Mesendoderm (in vitro differentiated cells): ENCODE measurements around the gene C10orf90.

ENCODE experiments used
- DNase-seq: peaks from one replicate; pipeline ENCODE4 v3.0.0; 2013
- H2AK5ac ChIP-seq: 2 replicates; pipeline ENCODE4 v1.6.1; 2013; ENCODE audit warnings: low read length, inconsistent platforms
- H2BK120ac ChIP-seq: 2 replicates; pipeline ENCODE4 v1.6.1; 2013; ENCODE audit warnings: low read depth, mild to moderate bottlenecking, low read length, moderate library complexity, mixed read lengths
- H2BK15ac ChIP-seq: replicated peaks from 2 replicates; pipeline ENCODE4 v1.6.1; 2013; ENCODE audit warnings: low read depth, mild to moderate bottlenecking, moderate library complexity
- H2BK5ac ChIP-seq: 2 replicates; pipeline ENCODE4 v1.6.1; 2013; ENCODE audit warnings: low read length, inconsistent platforms
- H3K18ac ChIP-seq: 2 replicates; pipeline ENCODE4 v1.6.1; 2013; ENCODE audit warnings: mild to moderate bottlenecking, low read length, mixed read lengths
- H3K23ac ChIP-seq: one replicate; pipeline ENCODE4 v1.6.1; 2013; ENCODE audit warnings: low read length
- H3K27ac ChIP-seq: 2 replicates; pipeline ENCODE4 v1.5.1; 2013; ENCODE audit warnings: low read depth, mild to moderate bottlenecking, inconsistent platforms, low read length, moderate library complexity
- H3K27me3 ChIP-seq: 2 replicates; pipeline ENCODE4 v1.6.1; 2013; ENCODE audit warnings: low read length, control low read depth, mild to moderate bottlenecking, inconsistent platforms; ENCODE audit not compliant: insufficient read depth, poor library complexity
- H3K36me3 ChIP-seq: 2 replicates; pipeline ENCODE4 v1.6.1; 2013; ENCODE audit warnings: low read length, inconsistent platforms; ENCODE audit not compliant: control insufficient read depth, insufficient read depth
- H3K4ac ChIP-seq: one replicate; pipeline ENCODE4 v1.6.1; 2013; ENCODE audit warnings: low read depth, mild to moderate bottlenecking, low read length, moderate library complexity
- H3K4me1 ChIP-seq: 2 replicates; pipeline ENCODE4 v1.6.1; 2013; ENCODE audit warnings: low read depth, low read length, inconsistent platforms; ENCODE audit not compliant: control insufficient read depth
- H3K4me2 ChIP-seq: 2 replicates; pipeline ENCODE4 v1.6.1; 2013; ENCODE audit warnings: low read length
- H3K4me3 ChIP-seq: 2 replicates; pipeline ENCODE4 v1.5.1; 2013; ENCODE audit warnings: mild to moderate bottlenecking, low read length
- H3K56ac ChIP-seq: one replicate; pipeline ENCODE4 v1.6.1; 2013; ENCODE audit warnings: low read length
- H3K79me1 ChIP-seq: 2 replicates; pipeline ENCODE4 v1.6.1; 2013; ENCODE audit warnings: low read length, inconsistent platforms
- H3K79me2 ChIP-seq: 2 replicates; pipeline ENCODE4 v1.6.1; 2013; ENCODE audit warnings: mild to moderate bottlenecking, low read length; ENCODE audit not compliant: control insufficient read depth, insufficient read depth
- H3K9ac ChIP-seq: 2 replicates; pipeline ENCODE4 v1.6.1; 2013; ENCODE audit warnings: low read length, inconsistent platforms
- H4K5ac ChIP-seq: one replicate; pipeline ENCODE4 v1.6.1; 2013; ENCODE audit warnings: low read length
- H4K8ac ChIP-seq: one replicate; pipeline ENCODE4 v1.6.1; 2013; ENCODE audit warnings: low read depth, mild to moderate bottlenecking, control low read depth, low read length, moderate library complexity
- WGBS: extraction: QIAGEN DNeasy Blood & Tissue Kit; methylation state at CpG from one replicate; pipeline ENCODE4 v1.1.7; 2013; ENCODE audit warnings: low lambda C conversion rate, missing lambda C conversion rate; ENCODE audit not compliant: insufficient coverage; ENCODE audit errors: extremely low coverage; 5-methylcytosine and 5-hydroxymethylcytosine counted together

The C10orf90 gene

GRCh38 chr10:126431816-126432215 lies 238.7 kb downstream of the C10orf90 start:
- Histone ChIP-seq H3K4ac (no peak overlapping the region), H3K27ac (no peak overlapping the region), H3K36me3 (no peaks in the 10 kb centered on the region), H2AK5ac (no peak overlapping the region), H2BK15ac (no peak overlapping the region), H3K9ac (no peak overlapping the region), H3K4me3 (no peak overlapping the region), H3K18ac (no peak overlapping the region), H3K4me2 (no peak overlapping the region), H4K5ac (no peak overlapping the region), H2BK120ac (no peak overlapping the region), H3K23ac (no peak overlapping the region), H3K79me2 (no peaks in the 10 kb centered on the region), H3K56ac (no peak overlapping the region), H3K4me1 (peaks cover 3% of the 10 kb centered on the region), H2BK5ac (no peak overlapping the region), H4K8ac (no peak overlapping the region), H3K79me1 (no peaks in the 10 kb centered on the region), H3K27me3 (no peaks in the 10 kb centered on the region)
- no peak for DNase-seq
- WGBS: no CpG with 5 or more reads among the region's 2 CpGs

DNA sequence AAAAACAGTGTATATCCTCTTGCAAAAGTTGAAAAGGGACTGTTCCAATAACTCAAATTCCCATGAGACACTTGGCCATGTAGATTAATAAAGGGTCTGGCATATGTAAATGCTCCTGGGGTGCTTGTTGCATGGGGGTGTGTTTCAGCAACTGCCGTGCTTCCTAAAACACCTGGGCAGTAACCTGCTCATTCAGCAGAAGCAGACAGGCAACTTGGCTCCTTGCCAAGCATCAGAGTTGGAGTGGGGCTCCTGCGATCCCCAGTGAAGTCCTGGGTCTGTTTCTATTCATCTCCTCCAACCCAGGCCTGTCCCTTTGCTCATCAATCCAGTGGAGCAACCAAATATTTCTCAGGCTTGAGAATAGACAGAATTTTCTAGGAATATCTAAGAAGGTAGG lies 240.0 kb downstream of the C10orf90 start:
- no peaks in the 10 kb centered on the region for H3K79me2 ChIP-seq
- H2BK5ac ChIP-seq: no peak overlapping the region
- H3K27ac ChIP-seq: no peak overlapping the region
- H3K4ac ChIP-seq: no peak overlapping the region
- H3K56ac ChIP-seq: no peak overlapping the region
- H2AK5ac ChIP-seq: no peak overlapping the region
- no peak overlapping the region for H4K5ac ChIP-seq
- no peak overlapping the region for H3K23ac ChIP-seq
- H3K27me3 ChIP-seq: no peaks in the 10 kb centered on the region
- peaks cover 3% of the 10 kb centered on the region for H3K4me1 ChIP-seq
- no peak overlapping the region for H4K8ac ChIP-seq
- H3K18ac ChIP-seq: no peak overlapping the region
- no peak for DNase-seq
- no peaks in the 10 kb centered on the region for H3K36me3 ChIP-seq
- H3K79me1 ChIP-seq: no peaks in the 10 kb centered on the region
- H3K4me3 ChIP-seq: no peak overlapping the region
- no CpG with 5 or more reads among the region's 2 CpGs for WGBS
- no peak overlapping the region for H3K9ac ChIP-seq
- H2BK15ac ChIP-seq: no peak overlapping the region
- H2BK120ac ChIP-seq: no peak overlapping the region
- no peak overlapping the region for H3K4me2 ChIP-seq

DNA sequence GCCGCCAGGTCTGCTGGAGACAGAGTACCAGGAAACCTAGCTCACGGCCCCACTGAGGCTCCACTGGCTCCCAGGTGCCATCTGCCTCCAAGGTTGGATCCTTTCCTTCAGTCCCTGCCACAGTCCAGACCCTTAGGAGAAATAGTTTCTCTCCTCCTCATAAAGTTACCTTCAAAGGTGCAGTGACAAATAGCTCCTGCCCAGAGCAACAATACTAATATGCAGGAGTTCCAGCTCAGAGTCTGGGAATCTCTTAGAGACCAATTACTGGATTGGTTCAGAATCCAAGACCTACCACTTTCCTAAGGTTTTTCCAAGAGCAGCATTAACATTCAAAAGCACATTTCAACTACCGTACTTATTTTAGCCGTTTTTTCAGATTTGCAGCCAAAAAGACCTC lies 241.2 kb downstream of the C10orf90 start:
- Histone ChIP-seq H3K4me2 (no peak overlapping the region), H3K36me3 (no peaks in the 10 kb centered on the region), H2BK15ac (no peak overlapping the region), H3K4me1 (peaks cover 3% of the 10 kb centered on the region), H3K27me3 (no peaks in the 10 kb centered on the region), H3K18ac (no peak overlapping the region), H2AK5ac (no peak overlapping the region), H4K8ac (no peak overlapping the region), H4K5ac (no peak overlapping the region), H3K4ac (no peak overlapping the region), H3K9ac (no peak overlapping the region), H3K79me1 (no peaks in the 10 kb centered on the region), H3K79me2 (no peaks in the 10 kb centered on the region), H2BK5ac (no peak overlapping the region), H2BK120ac (no peak overlapping the region), H3K27ac (no peak overlapping the region), H3K4me3 (no peak overlapping the region), H3K56ac (no peak overlapping the region), H3K23ac (no peak overlapping the region)
- no CpG with 5 or more reads among the region's 4 CpGs for WGBS
- DNase-seq: no peak

DNA sequence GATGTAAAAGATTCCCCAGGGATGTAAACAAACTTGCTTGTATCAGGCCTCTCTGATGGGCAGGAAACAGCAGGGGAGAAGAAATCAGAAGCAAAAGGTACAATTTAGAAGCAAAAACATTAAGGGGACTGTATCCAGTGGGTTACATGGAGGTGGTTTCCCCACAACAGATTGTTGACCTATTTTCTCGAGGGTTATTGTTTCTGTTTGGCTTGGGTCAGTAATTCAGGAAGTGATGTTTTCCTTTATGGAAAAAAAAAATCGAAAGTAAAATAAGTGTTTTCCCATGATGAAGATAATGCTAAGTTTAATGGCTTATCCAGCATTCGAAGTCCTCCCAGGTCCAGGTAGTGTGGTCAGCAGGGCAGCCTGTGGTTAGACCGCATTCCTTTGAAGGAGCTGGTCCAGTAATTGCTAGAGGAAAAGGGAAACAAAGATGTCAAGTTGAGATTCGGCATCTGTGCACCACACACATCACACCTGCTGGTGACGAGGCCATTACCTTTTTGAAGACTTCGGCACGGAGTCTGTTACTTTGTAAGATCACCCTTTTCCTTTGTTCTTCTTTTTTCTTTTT lies 244.9 kb downstream of the C10orf90 start:
- H4K5ac ChIP-seq: no peak overlapping the region
- H3K18ac ChIP-seq: no peak overlapping the region
- no peak overlapping the region for H3K56ac ChIP-seq
- no peaks in the 10 kb centered on the region for H3K27me3 ChIP-seq
- H3K36me3 ChIP-seq: no peaks in the 10 kb centered on the region
- H3K23ac ChIP-seq: no peak overlapping the region
- no peak overlapping the region for H3K27ac ChIP-seq
- no peak overlapping the region for H3K9ac ChIP-seq
- H3K4ac ChIP-seq: no peak overlapping the region
- H3K4me2 ChIP-seq: no peak overlapping the region
- H3K79me2 ChIP-seq: no peaks in the 10 kb centered on the region
- no peak for DNase-seq
- H4K8ac ChIP-seq: no peak overlapping the region
- no peak overlapping the region for H2BK120ac ChIP-seq
- no peak overlapping the region for H2AK5ac ChIP-seq
- WGBS: no CpG with 5 or more reads among the region's 8 CpGs
- no peak overlapping the region for H3K4me3 ChIP-seq
- no peaks in the 10 kb centered on the region for H3K79me1 ChIP-seq
- no peaks in the 10 kb centered on the region for H3K4me1 ChIP-seq
- H2BK15ac ChIP-seq: no peak overlapping the region
- H2BK5ac ChIP-seq: no peak overlapping the region

DNA sequence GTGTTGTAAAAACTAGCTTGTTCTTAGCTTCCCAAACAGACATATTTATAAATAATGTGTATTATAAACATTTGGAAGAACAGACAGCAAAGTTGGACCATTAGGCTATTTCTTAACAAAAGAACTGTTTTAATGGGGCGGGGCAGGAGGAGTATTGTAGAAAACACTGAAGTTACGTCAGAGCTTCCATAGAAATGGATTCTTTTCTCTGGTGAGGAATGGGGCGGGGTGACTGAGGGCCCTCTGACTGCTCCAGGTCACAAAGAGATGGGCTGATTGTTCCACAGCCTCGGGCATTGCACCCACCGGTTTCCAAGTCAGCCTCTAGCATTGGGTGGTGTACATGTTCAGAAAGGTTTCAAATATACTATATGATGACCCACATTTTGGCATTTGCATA lies 245.5 kb downstream of the C10orf90 start:
- WGBS: no CpG with 5 or more reads among the region's 5 CpGs
- Histone ChIP-seq H3K4me3 (no peak overlapping the region), H2BK15ac (no peak overlapping the region)

More for the DNA sequence above, 245.5 kb downstream of the C10orf90 start:
- no peak overlapping the region for H3K4me2 ChIP-seq
- no peak overlapping the region for H2AK5ac ChIP-seq
- no peak overlapping the region for H3K4ac ChIP-seq
- no peak overlapping the region for H4K5ac ChIP-seq
- H3K9ac ChIP-seq: no peak overlapping the region
- H3K27ac ChIP-seq: no peak overlapping the region
- H3K36me3 ChIP-seq: no peaks in the 10 kb centered on the region
- no peak overlapping the region for H3K56ac ChIP-seq
- H3K18ac ChIP-seq: no peak overlapping the region
- no peak for DNase-seq
- no peaks in the 10 kb centered on the region for H3K79me2 ChIP-seq
- H3K79me1 ChIP-seq: no peaks in the 10 kb centered on the region
- no peak overlapping the region for H2BK5ac ChIP-seq
- H2BK120ac ChIP-seq: no peak overlapping the region
- no peak overlapping the region for H3K23ac ChIP-seq
- no peaks in the 10 kb centered on the region for H3K27me3 ChIP-seq
- no peaks in the 10 kb centered on the region for H3K4me1 ChIP-seq
- H4K8ac ChIP-seq: no peak overlapping the region
